Measurements from ENCODE around the gene KLHL3.

- no peak for TF ChIP-seq CTCF (IDR thresholded peaks at IDR 0.05; ENCODE audit: low read length)
- TF ChIP-seq EZH2 (IDR thresholded peaks at IDR 0.05; ENCODE audit: borderline replicate concordance, low read length) = no peak
Observed at GRCh38 chr5:137708796-137709559, 26.9 kb downstream of the KLHL3 start.

Measured in OCI-LY1 (cell line).